ENCODE measurements around the gene RFX1.
"Not testable (repeated sequence)": the region's sequence is repeated elsewhere in the genome, so short reads cannot be mapped to it uniquely, and the experiment has no call there.

RFX1 gene

GRCh38 chr19:13932911-13933393 is 73.2 kb downstream of the RFX1 start:
- DNase-seq, result no peak

- DNase-seq, result no peak
These were observed 73.9 kb downstream of the RFX1 start for GRCh38 chr19:13932149-13932637.

GRCh38 chr19:13931391-13932148 is 74.5 kb downstream of the RFX1 start:
- no peak for DNase-seq

GRCh38 chr19:13930402-13930801 is 75.7 kb downstream of the RFX1 start:
- no peak for DNase-seq

- DNase-seq, result no peak
These were observed 76.2 kb downstream of the RFX1 start for GRCh38 chr19:13929956-13930355.

GRCh38 chr19:13929340-13929739 is 76.8 kb downstream of the RFX1 start:
- no peak for DNase-seq

- DNase-seq, result no peak
These were observed 79.4 kb downstream of the RFX1 start for GRCh38 chr19:13926715-13927114.

GRCh38 chr19:13926010-13926409 is 80.1 kb downstream of the RFX1 start:
- DNase-seq, result no peak

GRCh38 chr19:13923194-13923987 is 82.7 kb downstream of the RFX1 start:
- no peak for DNase-seq

GRCh38 chr19:13922118-13922517 is 84.0 kb downstream of the RFX1 start:
- DNase-seq, result not testable (repeated sequence)

GRCh38 chr19:13920940-13921747 is 85.0 kb downstream of the RFX1 start:
- DNase-seq, result peak; percentile 30

GRCh38 chr19:13920524-13920923 is 85.6 kb downstream of the RFX1 start:
- no peak for DNase-seq

- DNase-seq, result no peak
These were observed 87.3 kb downstream of the RFX1 start for GRCh38 chr19:13918726-13919411.

- no peak for DNase-seq
These were observed 88.2 kb downstream of the RFX1 start for GRCh38 chr19:13917888-13918406.

GRCh38 chr19:13914777-13915176 is 91.3 kb downstream of the RFX1 start:
- DNase-seq, result no peak

- DNase-seq, result no peak
These were observed 92.8 kb downstream of the RFX1 start for GRCh38 chr19:13913352-13913751.
